ENCODE results near the gene ATOX1.

Gene ATOX1

GRCh38 chr5:151697452-151697851 lies 61.0 kb downstream of the ATOX1 start:
- DNase-seq (ENCODE audit: low spot score), result no peak

GRCh38 chr5:151696470-151697061 lies 61.9 kb downstream of the ATOX1 start:
- DNase-seq (ENCODE audit: low spot score), result no peak

GRCh38 chr5:151695464-151695863 lies 63.0 kb downstream of the ATOX1 start:
- no peak for DNase-seq (ENCODE audit: low spot score)

GRCh38 chr5:151694035-151694485 lies 64.4 kb downstream of the ATOX1 start:
- DNase-seq (ENCODE audit: low spot score), result peak; percentile 93

Data from Ammon's horn (tissue), 1 donor.